HG03432 (cell line): ENCODE results near the gene SNX18.
"Not testable (repeated sequence)": the region's sequence is repeated elsewhere in the genome, so short reads cannot be mapped to it uniquely, and the experiment has no call there.

ENCODE experiments used
- ATAC-seq: cut with Tn5 transposase; IDR thresholded peaks from one replicate; pipeline ENCODE4 v1.9.1; 2021; ENCODE audit warnings: mild to moderate bottlenecking, moderate library complexity; ENCODE audit not compliant: unreplicated experiment

The SNX18 gene

DNA sequence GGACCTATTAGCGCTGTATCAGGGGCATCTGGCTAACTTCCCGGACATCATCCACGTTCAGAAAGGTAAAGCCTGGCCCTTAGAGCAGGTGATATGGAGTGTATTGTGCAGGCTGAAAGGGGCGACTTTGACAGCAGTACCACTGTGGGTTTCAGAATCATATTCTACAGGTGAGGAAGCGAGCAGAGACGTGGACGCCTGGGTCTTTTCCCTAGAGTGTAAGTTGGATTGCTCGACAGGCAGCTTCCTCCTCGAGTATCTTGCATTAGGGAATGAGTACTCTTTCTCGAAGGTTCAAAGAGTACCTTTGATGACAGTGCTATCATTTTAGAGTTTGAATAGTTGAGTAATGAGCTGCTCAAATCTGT is 1.9 kb downstream of the SNX18 start:
- no peak for ATAC-seq

DNA sequence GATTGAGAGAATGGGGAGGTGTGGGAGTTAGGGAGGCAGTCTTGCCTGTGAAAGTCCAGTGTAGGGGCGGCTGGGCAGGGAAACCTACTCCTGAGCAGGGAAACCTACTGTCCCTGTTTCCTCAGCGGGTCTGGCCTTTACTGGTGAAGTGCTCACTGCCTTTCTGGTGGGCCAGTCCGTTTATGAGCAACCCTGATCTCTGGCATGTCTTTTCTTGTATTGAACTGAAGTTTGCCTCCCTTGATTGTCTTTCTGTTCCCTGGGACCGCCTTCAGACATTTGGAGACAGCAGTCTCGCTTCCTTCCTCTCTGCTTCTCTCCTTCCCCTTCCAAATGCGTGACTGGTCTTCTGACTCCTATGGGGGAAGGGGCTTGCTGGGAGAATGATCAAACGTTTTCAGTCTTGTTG is 2.9 kb downstream of the SNX18 start:
- ATAC-seq = no peak

DNA sequence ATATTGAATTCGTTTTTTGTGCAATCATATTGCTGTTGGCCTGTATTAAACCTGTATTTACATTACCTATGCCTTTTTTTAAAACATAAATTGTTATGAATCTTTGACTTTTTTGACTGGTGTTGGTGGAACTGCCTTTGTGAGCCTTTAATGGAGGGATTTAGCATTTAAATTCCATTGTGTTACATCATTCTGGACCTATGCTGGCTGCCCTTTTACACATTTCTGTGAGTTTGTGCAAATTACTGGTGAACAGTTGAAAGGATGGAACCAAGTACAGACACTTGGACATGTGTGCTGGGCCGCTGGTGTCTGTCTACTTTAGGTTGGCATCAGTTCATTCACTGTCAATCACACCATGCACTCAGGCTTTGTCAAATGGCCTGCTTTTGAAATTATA is 3.4 kb downstream of the SNX18 start:
- no peak for ATAC-seq

DNA sequence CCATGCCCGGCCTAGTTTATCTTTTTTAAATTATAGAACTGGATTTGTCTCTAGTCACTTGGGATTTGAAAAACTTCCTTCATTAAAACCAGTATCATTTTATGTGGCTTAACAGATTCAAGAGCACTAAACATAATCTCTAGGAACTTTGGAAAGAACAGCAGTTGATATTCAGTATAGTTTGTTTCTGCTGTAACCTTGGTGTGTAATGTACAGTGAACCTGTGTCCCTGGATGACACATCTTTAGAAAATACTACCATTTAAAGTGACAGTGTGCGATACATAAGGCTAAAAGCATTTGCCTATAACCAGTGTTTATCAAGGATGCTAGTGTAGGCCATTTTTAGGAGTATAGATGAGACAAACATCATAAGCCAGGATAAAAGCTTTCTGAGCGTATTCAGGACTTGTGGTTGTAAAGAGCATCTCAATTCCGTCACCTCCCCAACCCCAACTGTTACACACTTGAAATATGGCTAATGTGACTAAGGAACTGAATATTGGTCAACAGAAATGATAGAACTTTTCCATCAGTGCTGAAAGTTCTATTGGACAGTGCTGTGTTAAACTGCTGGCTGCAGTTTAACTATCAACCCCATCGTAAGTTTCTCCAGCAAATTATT is 4.4 kb downstream of the SNX18 start:
- ATAC-seq = no peak

DNA sequence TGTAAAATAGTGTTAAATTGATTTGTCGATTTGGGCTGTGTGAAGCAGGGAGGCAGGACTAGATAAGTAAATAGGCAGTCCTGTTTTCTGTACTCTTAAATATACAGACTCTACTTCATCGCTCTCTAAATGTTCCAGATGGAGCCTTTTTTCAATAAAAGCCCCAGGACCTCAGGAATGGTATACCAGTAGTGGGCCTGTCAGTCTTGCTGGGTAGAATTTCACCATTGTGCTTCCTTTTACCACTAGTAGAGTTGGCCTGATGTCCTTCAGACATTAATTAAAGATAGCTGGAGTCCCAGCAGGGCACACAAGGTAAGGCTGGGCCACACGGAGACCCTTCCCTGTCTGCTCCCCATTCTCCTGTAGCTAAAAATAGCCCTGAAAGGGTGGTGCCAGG is 6.0 kb downstream of the SNX18 start:
- ATAC-seq = no peak

DNA sequence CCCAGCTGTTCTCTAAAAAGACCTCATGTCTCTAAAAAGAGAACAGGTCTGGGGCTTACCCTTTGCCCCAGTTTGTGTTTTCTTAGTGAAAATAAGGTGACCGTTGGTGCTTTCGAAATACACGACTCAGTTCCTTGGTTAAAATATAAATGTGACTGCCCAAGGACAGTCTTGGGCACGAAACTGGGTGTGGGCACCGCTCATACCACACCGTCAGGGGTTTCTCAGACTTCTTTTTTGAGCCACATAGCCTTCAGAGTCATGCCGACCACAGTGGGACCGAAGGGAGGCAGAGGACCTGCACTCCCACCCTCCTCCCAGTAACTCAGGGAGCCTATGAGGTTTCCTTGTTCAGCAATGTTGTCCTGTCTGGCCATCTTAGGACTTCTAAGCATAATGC is 6.5 kb downstream of the SNX18 start:
- ATAC-seq = no peak

DNA sequence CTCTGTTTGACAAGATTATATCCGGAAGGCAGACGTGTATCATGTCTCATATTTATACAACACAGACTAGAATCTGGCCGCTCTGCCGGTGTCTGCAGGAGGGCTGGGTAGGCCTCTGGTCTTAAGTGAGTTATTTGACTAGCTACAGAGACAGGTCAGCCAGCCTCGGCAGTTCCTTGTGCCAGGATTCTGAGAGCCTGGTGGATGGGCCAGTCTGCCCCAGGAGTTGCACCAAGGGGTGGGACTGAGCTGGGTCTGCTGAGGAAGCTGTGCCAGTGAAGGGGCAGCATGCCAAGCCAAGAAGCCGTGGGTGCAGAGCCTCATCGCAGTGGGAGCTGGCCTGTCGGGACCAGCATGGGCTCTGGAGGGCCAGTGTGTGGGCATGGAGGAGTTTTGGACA is 7.1 kb downstream of the SNX18 start:
- ATAC-seq = no peak

DNA sequence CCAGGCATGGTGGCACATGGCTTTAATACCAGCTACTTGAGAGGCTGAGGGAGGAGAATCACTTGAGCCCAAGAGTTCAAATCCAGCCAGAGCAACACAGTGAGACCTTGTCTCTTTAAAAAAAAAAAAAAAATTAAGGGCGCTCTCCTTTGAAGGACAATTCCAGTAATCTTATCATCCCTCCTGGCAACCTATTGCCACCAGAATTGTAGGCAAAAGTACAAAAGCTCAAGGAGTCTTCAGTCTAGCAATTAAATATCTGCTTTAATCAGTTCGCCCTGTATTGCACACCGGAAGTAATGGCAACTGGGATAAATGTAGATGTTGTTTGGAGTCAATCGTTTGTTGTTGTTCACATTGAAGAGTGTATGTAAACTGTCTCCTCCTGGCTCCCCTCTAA is 7.7 kb downstream of the SNX18 start:
- ATAC-seq = no peak

DNA sequence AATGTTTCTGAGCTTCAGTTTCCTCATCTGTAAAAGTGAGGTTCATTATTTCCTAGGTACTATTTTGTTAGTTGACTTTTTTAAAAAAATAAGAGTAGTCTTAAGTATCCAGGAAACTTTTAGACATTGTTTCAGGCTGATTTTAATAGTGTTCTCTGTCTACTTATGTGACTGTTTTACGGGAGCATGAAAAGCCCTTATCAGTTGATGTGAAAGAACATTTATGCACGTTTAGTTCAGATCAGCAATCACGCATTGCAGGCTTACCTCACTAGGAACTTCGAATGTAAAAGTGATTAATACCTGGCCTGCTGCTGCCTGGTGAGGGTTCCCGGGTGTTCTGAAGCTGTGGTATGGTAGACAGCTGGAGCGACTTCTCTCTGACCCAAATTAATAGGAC is 8.1 kb downstream of the SNX18 start:
- no peak for ATAC-seq

DNA sequence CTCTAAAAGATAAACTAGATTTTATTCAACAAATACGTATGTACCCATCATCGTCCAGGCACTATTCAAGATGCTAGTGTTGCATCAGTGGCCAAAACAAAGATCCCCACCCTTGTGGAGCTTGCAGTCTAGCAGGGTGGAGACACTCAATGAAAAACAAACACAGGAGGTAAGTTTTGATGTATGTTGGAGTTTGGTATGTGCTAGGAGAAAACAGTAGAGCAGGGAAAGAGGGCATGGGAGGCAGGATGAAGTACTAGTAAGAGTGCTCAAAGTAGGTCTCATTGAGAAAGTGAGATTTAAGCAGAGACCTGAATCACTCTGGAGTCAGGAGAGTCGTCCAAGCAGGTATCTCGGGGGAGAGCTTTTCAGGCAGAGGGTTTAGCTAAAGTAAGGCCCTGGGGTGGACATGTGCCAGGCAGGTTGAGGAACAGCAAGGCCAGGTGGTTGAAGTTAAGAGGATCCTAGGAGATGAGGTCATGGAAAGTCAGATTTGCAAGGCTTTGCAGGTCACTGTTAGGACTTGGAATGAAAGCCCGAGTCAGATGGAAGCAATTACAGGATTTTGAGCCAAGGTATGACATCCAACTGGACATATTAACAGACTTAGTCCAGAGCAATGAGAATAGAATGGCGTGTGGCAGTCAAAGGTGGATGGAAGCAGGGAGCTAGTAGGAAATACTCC is 9.2 kb downstream of the SNX18 start:
- no peak for ATAC-seq

DNA sequence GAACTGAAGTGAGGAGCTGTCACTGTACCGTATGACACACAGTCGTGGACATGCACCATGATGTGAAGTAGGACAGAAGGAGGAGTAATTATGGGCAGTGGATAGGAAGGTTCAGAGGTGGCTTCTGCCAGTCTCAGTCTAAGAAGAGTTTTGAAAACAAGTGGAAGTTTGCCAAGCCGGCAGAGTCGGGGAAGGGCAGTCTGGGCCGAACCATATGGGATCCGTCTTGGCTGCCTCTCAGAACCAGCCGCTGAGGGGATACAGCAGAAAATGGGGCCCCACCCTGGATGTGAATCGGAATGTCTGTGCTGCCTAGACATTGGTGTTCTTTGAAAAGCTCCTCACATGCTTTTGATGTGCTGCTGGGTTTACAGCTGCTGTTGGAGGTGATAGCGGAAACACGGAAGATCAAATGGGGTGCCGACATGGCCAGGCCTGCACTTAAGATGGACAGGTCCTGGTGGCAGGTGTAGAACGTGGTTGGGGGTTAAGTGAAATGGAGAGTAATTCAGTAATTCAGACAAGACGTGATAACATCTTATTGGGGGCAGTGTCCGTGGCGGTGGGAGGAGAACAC is 11.2 kb downstream of the SNX18 start:
- ATAC-seq = no peak

DNA sequence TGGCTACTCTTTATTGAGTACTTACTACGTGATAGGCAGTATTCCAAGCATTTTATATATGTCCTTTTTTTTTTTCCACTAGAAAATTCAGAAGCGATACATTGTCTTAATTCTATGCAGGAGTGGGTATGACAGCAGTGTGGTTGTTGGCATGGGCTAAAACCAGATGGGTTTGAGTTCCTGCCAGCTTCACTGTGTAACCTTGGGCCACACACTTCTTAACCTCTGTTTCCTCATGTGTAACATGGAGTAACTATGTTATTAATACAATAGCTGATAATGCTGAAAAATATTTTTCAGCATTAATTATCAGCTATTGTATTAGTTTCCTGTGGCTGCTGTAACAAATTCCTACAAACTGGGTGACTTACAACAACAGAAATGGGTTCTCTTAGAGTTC is 12.0 kb downstream of the SNX18 start:
- no peak for ATAC-seq

DNA sequence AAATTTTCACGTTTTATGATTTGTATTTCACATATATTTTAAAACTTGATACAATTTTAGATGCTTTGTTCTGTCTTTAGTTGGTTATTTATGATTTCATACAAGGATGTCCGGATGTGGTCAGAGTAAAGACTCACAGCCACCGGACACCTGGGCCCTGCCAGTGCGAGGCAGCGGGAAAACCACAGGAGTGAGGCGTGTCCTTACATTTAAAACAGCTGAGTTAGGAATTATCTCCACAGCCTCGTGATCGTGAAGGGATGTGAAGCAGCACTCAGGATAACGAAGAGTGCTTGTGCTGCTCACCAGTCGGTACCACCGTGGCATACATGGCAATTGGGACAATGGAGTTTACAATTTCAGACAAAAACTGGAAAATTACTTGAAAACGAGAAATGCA is 14.0 kb downstream of the SNX18 start:
- no peak for ATAC-seq

DNA sequence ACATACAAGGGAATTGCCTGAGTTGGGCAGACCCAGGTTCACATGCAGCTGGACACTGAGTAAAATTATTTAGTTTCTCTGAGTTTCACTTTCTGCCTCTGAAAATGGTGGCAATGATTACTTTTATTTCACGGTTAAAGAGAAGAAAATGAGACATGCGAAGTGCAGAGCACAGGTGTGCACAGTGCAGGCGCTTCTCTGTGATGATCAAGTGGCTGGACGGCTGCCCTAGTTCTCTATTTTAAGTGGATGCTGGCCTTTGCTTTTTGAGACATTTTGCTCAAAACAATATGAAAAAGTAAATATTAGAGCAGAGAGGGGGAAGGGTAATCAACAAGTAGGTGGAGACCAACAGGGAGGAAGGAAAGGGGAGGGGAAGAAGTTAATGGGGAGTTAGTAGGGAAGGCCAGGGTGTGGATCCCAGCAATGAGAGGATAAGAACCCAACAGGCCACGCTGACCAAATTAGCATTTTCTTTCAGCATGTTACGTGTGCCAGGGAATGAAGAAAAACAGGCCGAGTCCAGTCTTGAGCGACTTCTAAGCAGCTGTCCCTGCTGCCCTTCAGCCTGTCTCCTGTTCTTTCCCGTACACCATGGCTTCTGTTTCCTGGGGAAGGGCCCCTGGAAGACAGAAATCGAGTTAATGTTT is 16.1 kb downstream of the SNX18 start:
- no peak for ATAC-seq

DNA sequence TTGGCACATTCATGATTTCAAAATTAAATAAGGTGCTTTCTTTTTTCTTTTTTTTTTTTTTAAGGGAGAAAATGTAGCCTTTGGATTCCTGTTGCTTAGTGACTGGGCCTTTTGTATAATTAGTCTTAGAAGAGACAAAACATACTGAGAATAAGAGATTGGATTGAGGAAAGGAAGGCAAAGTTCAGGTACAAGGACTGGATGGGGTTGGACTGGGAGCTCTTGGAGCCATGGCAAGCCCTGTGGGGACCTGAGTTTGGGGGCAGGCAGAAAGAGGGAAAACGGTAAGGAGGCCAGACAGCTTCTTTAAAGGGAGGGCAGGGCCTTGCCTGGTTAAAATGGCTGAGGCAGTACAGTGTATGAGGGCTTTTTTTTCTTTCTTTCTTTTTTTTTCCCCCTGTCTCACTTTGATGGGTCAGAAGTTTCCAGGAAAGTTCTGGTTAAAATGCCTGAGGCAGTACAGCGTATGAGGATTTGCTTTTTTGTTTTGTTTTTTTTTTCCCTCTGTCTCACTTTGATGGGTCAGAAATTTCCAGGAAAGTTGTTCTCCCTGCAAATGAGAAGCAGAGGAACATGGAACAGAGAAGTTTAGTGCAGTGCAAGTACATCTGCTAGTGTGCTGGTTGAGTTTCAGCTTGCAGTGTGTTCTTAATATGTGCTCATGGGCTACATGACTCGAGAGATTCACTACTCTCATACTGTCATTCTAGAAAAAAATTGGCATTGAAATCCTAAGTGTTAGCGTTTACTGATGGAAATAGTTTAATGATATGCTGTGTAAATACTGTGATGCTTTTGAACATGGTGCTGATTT is 16.8 kb downstream of the SNX18 start:
- ATAC-seq = no peak

DNA sequence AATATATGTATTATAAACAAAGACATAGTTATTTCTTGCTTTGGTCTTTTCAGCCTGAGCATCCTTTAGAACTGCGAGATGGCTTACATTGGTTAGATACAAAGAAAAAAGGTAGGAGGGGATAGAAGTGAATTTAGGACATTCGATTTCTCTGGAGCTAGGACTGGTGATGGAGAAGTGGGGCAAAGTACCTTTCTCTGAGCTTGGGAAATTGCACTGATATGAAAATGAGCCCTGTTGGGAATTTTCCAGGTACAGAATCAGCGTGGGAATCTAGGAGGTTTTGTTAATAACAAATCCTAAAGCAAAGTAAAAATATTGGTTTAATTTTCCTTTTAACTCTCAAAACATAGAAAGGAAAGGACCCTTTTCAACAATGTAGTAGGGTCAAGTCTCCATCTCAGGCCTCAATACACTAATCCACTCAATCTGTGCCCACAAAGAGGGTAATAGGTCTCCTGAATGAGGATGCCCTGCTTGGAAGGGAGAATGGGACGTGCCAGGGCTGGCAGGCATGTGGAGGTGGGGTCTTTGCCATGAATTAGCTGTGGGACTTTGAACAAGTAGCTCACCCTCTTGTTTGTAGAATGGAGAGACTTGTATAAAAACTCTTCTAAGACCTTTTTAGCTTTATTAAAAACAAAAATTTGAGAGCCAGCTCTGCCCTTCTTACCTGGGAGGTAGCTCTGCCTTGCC is 17.7 kb downstream of the SNX18 start:
- ATAC-seq = no peak

DNA sequence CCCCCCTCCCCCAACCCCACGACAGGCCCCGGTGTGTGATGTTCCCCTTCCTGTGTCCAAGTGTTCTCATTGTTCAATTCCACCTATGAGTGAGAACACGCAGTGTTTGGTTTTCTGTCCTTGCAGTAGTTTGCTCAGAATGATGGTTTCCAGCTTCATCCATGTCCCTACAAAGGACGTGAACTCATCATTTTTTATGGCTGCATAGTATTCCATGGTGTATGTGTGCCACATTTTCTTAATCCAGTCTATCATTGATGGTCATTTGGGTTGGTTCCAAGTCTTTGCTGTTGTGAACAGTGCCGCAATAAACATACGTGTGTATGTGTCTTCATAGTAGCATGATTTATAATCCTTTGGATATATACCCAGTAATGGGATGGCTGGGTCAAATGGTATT is 18.8 kb downstream of the SNX18 start:
- ATAC-seq = not testable (repeated sequence)

DNA sequence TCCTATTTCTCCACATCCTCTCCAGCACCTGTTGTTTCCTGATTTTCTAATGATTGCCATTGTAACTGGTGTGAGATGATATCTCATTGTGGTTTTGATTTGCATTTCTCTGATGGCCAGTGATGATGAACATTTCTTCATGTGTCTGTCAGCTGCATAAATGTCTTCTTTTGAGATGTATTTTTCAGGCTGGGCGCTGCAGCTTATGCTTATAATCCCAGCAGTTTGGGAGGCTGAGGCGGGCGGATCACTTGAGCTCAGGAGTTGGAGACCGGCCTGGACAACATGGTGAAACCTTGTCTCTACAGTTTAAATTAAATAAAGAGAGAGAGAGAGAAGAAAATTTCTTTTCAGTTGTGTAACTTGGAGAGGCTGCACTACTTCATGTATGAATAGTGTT is 19.3 kb downstream of the SNX18 start:
- not testable (repeated sequence) for ATAC-seq

DNA sequence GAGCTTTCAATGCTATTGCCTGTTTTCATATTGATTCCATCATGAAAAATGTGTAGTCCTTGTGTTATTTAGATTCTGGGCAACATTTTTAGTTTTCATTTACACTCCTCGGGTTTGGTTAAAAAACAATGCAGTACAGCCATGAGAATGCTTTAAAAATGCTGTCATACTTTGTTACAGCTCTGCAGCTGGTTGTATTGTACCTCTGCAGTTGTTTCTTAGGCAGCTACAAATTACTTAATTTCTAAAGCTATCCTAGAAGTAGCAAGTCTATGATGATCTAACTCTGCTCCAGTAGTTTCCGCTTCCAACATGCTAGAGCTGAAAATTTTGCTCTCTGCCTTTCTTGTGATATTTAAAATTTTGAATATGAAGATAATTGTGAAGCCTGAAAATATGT is 20.2 kb downstream of the SNX18 start:
- ATAC-seq = no peak

DNA sequence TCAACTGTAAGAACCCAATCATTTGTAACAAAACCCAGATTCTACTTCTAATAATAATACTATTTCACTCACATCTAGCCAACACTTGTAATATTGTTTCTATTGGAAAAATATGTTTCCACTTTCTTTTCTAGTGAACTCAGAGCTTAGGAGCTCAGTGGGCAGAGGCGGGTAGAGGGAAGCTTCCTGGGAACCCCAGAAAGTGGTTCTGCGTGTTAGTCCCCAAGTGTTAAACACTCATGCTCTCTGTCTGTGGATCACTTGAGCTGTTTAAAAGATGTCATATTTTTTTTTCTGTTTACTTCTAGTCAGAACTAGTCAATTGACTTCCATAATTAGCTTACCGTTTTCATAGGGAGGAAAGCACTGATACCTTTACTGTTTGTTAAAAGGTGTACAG is 20.6 kb downstream of the SNX18 start:
- no peak for ATAC-seq

DNA sequence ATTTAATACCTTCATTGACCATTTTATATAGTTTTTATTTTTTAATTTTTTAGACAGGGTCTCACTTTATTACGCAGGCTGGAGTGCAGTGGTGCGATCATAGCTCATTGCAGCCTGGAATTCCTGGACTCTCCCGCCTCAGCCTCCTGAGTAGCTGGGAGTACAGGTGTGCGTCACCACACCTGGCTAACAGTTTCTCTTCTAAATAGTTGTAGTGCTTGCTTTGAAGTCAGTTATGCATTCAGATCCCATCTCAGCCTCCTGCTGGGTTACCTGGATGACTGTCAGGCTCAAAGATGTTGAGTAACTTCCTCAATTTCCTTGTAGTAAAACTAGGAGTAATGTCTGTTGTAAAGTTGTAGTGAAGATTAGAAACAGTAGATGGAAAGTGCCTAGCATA is 21.4 kb downstream of the SNX18 start:
- no peak for ATAC-seq
